Liver (tissue), 3 donors: ENCODE data around the gene ALDH16A1.
"Not testable (repeated sequence)": the region's sequence is repeated elsewhere in the genome, so short reads cannot be mapped to it uniquely, and the experiment has no call there.

Experiments used
- CTCF ChIP-seq: fragments of 150-350 bp; IDR thresholded peaks from 2 replicates; pipeline ENCODE4 v1.5.1; 2017; ENCODE audit warnings: improper control_type of control experiment, low read depth, low read length; ENCODE audit not compliant: missing input control
- JUND ChIP-seq, 2 donors: IDR thresholded peaks; 2 replicates each; pipeline ENCODE4 v1.6.1; 2016; ENCODE audit warnings: antibody characterized with exemption in 2 of 2
- SP1 ChIP-seq: IDR thresholded peaks from 2 replicates; pipeline ENCODE4 v1.6.1; 2018; ENCODE audit warnings: antibody characterized with exemption, mild to moderate bottlenecking
- YY1 ChIP-seq: IDR thresholded peaks from 2 replicates; pipeline ENCODE4 v1.6.1; 2016; ENCODE audit warnings: antibody characterized with exemption, mild to moderate bottlenecking
- donor health status: healthy.
- donor health status: healthy.

DNA sequence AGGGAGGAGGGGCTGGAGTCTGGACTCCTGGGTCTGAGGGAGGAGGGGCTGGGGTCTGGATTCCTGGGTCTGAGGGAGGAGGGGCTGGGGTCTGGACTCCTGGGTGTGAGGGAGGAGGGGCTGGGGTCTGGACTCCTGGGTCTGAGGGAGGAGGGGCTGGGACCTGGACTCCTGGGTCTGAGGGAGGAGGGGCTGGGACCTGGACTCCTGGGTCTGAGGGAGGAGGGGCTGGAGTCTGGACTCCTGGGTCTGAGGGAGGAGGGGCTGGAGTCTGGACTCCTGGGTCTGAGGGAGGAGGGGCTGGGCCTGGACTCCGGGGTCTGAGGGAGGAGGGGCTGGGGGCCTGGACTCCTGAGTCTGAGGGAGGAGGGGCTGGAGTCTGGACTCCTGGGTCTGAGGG, 8.1 kb downstream of the ALDH16A1 start:
- TF ChIP-seq CTCF; SP1; JUND (IDR thresholded peaks at IDR 0.05); YY1: not testable (repeated sequence)
